ENCODE measurements around the gene FOXL2NB. TPM values are rescaled to one million over a fixed set of nuclear protein-coding genes. Genes with fewer than 3 reads are reported as not detected.

The FOXL2NB gene
- total and polyA plus RNA-seq, 4 donors = not detected

GRCh38 chr3:138950701-138951100, 3.7 kb downstream of the FOXL2NB start:
- H3K4me1 ChIP-seq (ENCODE audit: control insufficient read depth in 5 of 5, insufficient read depth in 5 of 5, low read length in 5 of 5) = peaks cover 0 to 24% (median 13%) of the 10 kb centered on the region in 5 donors
- no peak overlapping the region for H3K4me3 ChIP-seq
- H3K9ac ChIP-seq (ENCODE audit: insufficient read depth in 1 of 2, low read length in 2 of 2) = no peak overlapping the region
- WGBS, 2 donors = 82 to 88% methylated on average over 8 of the region's 8 CpGs
- no peak for TF ChIP-seq CTCF (IDR thresholded peaks at IDR 0.05; ENCODE audit: control extremely low read depth, extremely low read depth)
- H3K27ac ChIP-seq (ENCODE audit: low read depth in 1 of 2, low read length in 1 of 2) = no peak overlapping the region
- no peak for DNase-seq
- H3K36me3 ChIP-seq (ENCODE audit: control insufficient read depth in 4 of 4, insufficient read depth in 4 of 4, low read length in 4 of 4) = no peaks in the 10 kb centered on the region
- no peak for ATAC-seq (ENCODE audit: insufficient read depth, low FRiP score)
- H3K9me3 ChIP-seq (ENCODE audit: control insufficient read depth in 4 of 4, insufficient read depth in 3 of 4, low read length in 3 of 4) = no peaks in the 10 kb centered on the region
- peaks cover 3 to 88% (median 71%) of the 10 kb centered on the region in 3 donors for H3K27me3 ChIP-seq (ENCODE audit: control insufficient read depth in 3 of 3, insufficient read depth in 3 of 3, low read length in 2 of 3)

- Histone ChIP-seq H3K9me3 (ENCODE audit: control insufficient read depth in 4 of 4, insufficient read depth in 3 of 4, low read length in 3 of 4) (peaks cover 0 to 8% (median 4%) of the 10 kb centered on the region in 4 donors), H3K9ac (ENCODE audit: insufficient read depth in 1 of 2, low read length in 2 of 2) (no peak overlapping the region), H3K27me3 (ENCODE audit: control insufficient read depth in 3 of 3, insufficient read depth in 3 of 3, low read length in 2 of 3) (peaks cover 18 to 60% (median 46%) of the 10 kb centered on the region in 3 donors), H3K27ac (ENCODE audit: low read depth in 1 of 2, low read length in 1 of 2) (no peak overlapping the region), H3K36me3 (ENCODE audit: control insufficient read depth in 4 of 4, insufficient read depth in 4 of 4, low read length in 4 of 4) (no peaks in the 10 kb centered on the region), H3K4me1 (ENCODE audit: control insufficient read depth in 5 of 5, insufficient read depth in 5 of 5, low read length in 5 of 5) (peaks cover 0 to 7% (median 0%) of the 10 kb centered on the region in 5 donors), H3K4me3 (no peak overlapping the region)
- 2 to 3% methylated on average over 29 to 36 of the region's 36 CpGs for WGBS, 2 donors
- DNase-seq = no peak
- ATAC-seq (ENCODE audit: insufficient read depth, low FRiP score) = no peak
- TF ChIP-seq CTCF (IDR thresholded peaks at IDR 0.05; ENCODE audit: control extremely low read depth, extremely low read depth) = no peak
These were observed 13.4 kb downstream of the FOXL2NB start for GRCh38 chr3:138960417-138960852.

- peaks cover 12 to 41% (median 34%) of the 10 kb centered on the region in 3 donors for H3K27me3 ChIP-seq (ENCODE audit: control insufficient read depth in 3 of 3, insufficient read depth in 3 of 3, low read length in 2 of 3)
- H3K9me3 ChIP-seq (ENCODE audit: control insufficient read depth in 4 of 4, insufficient read depth in 3 of 4, low read length in 3 of 4) = peaks cover 0 to 10% (median 5%) of the 10 kb centered on the region in 4 donors
- H3K36me3 ChIP-seq (ENCODE audit: control insufficient read depth in 4 of 4, insufficient read depth in 4 of 4, low read length in 4 of 4) = no peaks in the 10 kb centered on the region
- H3K4me1 ChIP-seq (ENCODE audit: control insufficient read depth in 5 of 5, insufficient read depth in 5 of 5, low read length in 5 of 5) = peaks cover 0 to 7% (median 0%) of the 10 kb centered on the region in 5 donors
- 53 to 57% methylated on average over 8 of the region's 8 CpGs for WGBS, 2 donors
- DNase-seq = no peak
- H3K4me3 ChIP-seq = no peak overlapping the region
- H3K9ac ChIP-seq (ENCODE audit: insufficient read depth in 1 of 2, low read length in 2 of 2) = no peak overlapping the region
- TF ChIP-seq CTCF (IDR thresholded peaks at IDR 0.05; ENCODE audit: control extremely low read depth, extremely low read depth) = no peak
- H3K27ac ChIP-seq (ENCODE audit: low read depth in 1 of 2, low read length in 1 of 2) = no peak overlapping the region
- ATAC-seq (ENCODE audit: insufficient read depth, low FRiP score) = no peak
These were observed 16.0 kb downstream of the FOXL2NB start for GRCh38 chr3:138962854-138963560.
